HepG2 (cell line): ENCODE results near the gene INSIG1. TPM values are rescaled to one million over a fixed set of nuclear protein-coding genes. Genes with fewer than 3 reads are reported as not detected.

Experiments used
- ATAC-seq: fragments of 200-7000 bp; cut with Tn5 transposase; 3 replicates; pipeline ENCODE4 v1.9.1; 2020; ENCODE audit warnings: mild to moderate bottlenecking, moderate library complexity
- BruUV-seq: library from RNA; stranded (reverse); fragments of 400-500 nt; replicated peaks from 2 replicates; lab custom pipeline; 2021; lab: Mats Ljungman, UMichigan
- CTCF ChIA-PET: fragments of 300-600 bp; formaldehyde crosslinking; extraction: SDS; loops from one replicate; lab custom pipeline; 2021; ENCODE audit warnings: low total read pairs, inconsistent platforms, low intra/inter-chr PET ratio; lab: Yijun Ruan, JAX
- POLR2A ChIA-PET: fragments of 350-600 bp; sonication (Branson Sonifier 250); formaldehyde crosslinking; loops from one replicate; lab custom pipeline; 2020; ENCODE audit warnings: antibody characterized with exemption, inconsistent platforms; lab: Yijun Ruan, JAX
- DNase-seq: peaks from one replicate; pipeline ENCODE4 v3.0.0-alpha.2; 2015; ENCODE audit warnings: low spot score
- FAIRE-seq: peaks from 3 replicates; lab custom pipeline; 2011; peaks lifted over from hg19 to GRCh38; lab: Jason Lieb, UNC
- H2AFZ ChIP-seq: one replicate; pipeline ENCODE4 v1.6.1; 2011; ENCODE audit warnings: low read length, inconsistent platforms
- H3K27ac ChIP-seq: fragments of 300-600 bp; 3 replicates; pipeline ENCODE4 v1.8.0; 2011; ENCODE audit warnings: mixed run types, mild to moderate bottlenecking, mixed read lengths, low read length, inconsistent platforms; ENCODE audit not compliant: insufficient read depth; ENCODE audit errors: extremely low read length
- H3K27me3 ChIP-seq, 2 experiments: fragments of 200-600 bp in 1 of 2; 2 replicates in 1 of 2; 3 replicates in 1 of 2; pipeline versions ENCODE4 v1.6.0 to v1.8.0; 2011; ENCODE audit warnings: low read length in 2 of 2, mild to moderate bottlenecking in 2 of 2, moderate library complexity in 2 of 2, inconsistent platforms in 1 of 2; ENCODE audit not compliant: insufficient read depth in 2 of 2, control insufficient read depth in 1 of 2
- H3K36me3 ChIP-seq, 2 experiments: fragments of 200-600 bp in 1 of 2; replicated peaks in 1 of 2; 2 replicates in 1 of 2; 3 replicates in 1 of 2; pipeline versions ENCODE4 v1.5.1 to v1.8.0; 2011; ENCODE audit warnings: low read length in 2 of 2, inconsistent platforms in 1 of 2; ENCODE audit not compliant: insufficient read depth in 2 of 2, control insufficient read depth in 1 of 2
- H3K4me1 ChIP-seq: 2 replicates; pipeline ENCODE4 v1.5.1; 2012; ENCODE audit warnings: low read length, inconsistent platforms; ENCODE audit not compliant: insufficient read depth
- H3K4me2 ChIP-seq: 2 replicates; pipeline ENCODE4 v1.6.0; 2011; ENCODE audit warnings: low read depth, low read length, inconsistent platforms
- H3K4me3 ChIP-seq, 3 experiments: fragments of 200-600 bp in 1 of 3; sonication (generic), shearing (Covaris generic) in 1 of 3; replicated peaks in 1 of 3; 2 replicates each; pipeline ENCODE4 v1.5.1; 2011 to 2016; ENCODE audit warnings: low read length in 3 of 3, inconsistent platforms in 2 of 3, low read depth in 2 of 3, mild to moderate bottlenecking in 2 of 3, control low read depth in 1 of 3, mixed read lengths in 1 of 3; ENCODE audit not compliant: insufficient read depth in 1 of 3
- H3K79me2 ChIP-seq: one replicate; pipeline ENCODE4 v1.6.1; 2011; ENCODE audit warnings: low read length, inconsistent platforms; ENCODE audit not compliant: insufficient read depth
- H3K9ac ChIP-seq: 2 replicates; pipeline ENCODE4 v1.6.0; 2011; ENCODE audit warnings: mild to moderate bottlenecking, low read depth, low read length, inconsistent platforms; ENCODE audit not compliant: insufficient read depth
- H3K9me3 ChIP-seq: 2 replicates; pipeline ENCODE4 v1.5.1; 2012; ENCODE audit warnings: mild to moderate bottlenecking, low read length
- H4K20me1 ChIP-seq: 2 replicates; pipeline ENCODE4 v1.6.0; 2011; ENCODE audit warnings: inconsistent platforms, mild to moderate bottlenecking, low read length, moderate library complexity; ENCODE audit not compliant: insufficient read depth
- AGO1 ChIP-seq: fragments of 200-400 bp; formaldehyde crosslinking; IDR thresholded peaks from 2 replicates; pipeline ENCODE4 v1.6.1; 2017; ENCODE audit warnings: mild to moderate bottlenecking, low read depth, low read length, moderate library complexity; ENCODE audit not compliant: poor library complexity, severe bottlenecking
- MYNN ChIP-seq: sonication (generic); formaldehyde crosslinking; IDR thresholded peaks from 2 replicates; pipeline ENCODE4 v1.4.0; 2020; ENCODE audit warnings: mild to moderate bottlenecking, low read depth, missing genetic modification reagents
- PITX1 ChIP-seq: sonication (generic); formaldehyde crosslinking; IDR thresholded peaks from 2 replicates; pipeline ENCODE4 v1.5.1; 2020; ENCODE audit warnings: mild to moderate bottlenecking, missing genetic modification reagents
- RFXAP ChIP-seq: sonication (generic); formaldehyde crosslinking; IDR thresholded peaks from 2 replicates; pipeline ENCODE4 v1.4.0; 2020; ENCODE audit warnings: missing genetic modification reagents, borderline replicate concordance
- SRF ChIP-seq: IDR thresholded peaks from 2 replicates; pipeline ENCODE4 v1.6.1; 2011; ENCODE audit warnings: mild to moderate bottlenecking, low read depth, low read length, moderate library complexity
- ZNF281 ChIP-seq: sonication (generic); formaldehyde crosslinking; IDR thresholded peaks from 2 replicates; pipeline ENCODE4 v1.4.0; 2020; ENCODE audit warnings: missing genetic modification reagents, borderline replicate concordance
- ZNF83 ChIP-seq: sonication (generic); formaldehyde crosslinking; IDR thresholded peaks from 2 replicates; pipeline ENCODE4 v1.4.0; 2020; ENCODE audit warnings: missing genetic modification reagents, mild to moderate bottlenecking, borderline replicate concordance
- WGBS: methylation state at CpG from one replicate; pipeline ENCODE4 v1.1.6; 2017; ENCODE audit warnings: low lambda C conversion rate; 5-methylcytosine and 5-hydroxymethylcytosine counted together
- in situ Hi-C: cut with HindIII; loops from 2 replicates; pipeline ENCODE4 v1.10.0; 2017; ENCODE audit warnings: low pct_unique_long_range_greater_than_20kb; ENCODE audit not compliant: extremely low pct_ligation_motif_present
- intact Hi-C: fragments of 100-400 bp; cut with micrococcal nuclease; formaldehyde crosslinking; loops from one replicate; pipeline ENCODE4 v1.10.0; 2022; ENCODE audit not compliant: unreplicated experiment
- polyA plus RNA-seq, 8 experiments: library from polyadenylated mRNA; depleted of rRNA in 3 of 8; stranded (reverse) in 7 of 8; unstranded in 1 of 8; fragments of >200 nt; fragmentation: Illumina TruSeq in 4 of 8; extraction: Trizol in 4 of 8; gene quantifications; 2 replicates each; pipeline versions ENCODE4 v1.2.1 to v1.2.3, GENCODE V29; 2011 to 2016; ENCODE audit warnings: low read depth in 4 of 8, missing spikeins in 1 of 8, mixed read lengths in 1 of 8; ENCODE audit not compliant: insufficient read depth in 1 of 8
- total RNA-seq, 5 experiments: library from RNA; depleted of rRNA; stranded (reverse); fragments of >200 nt; fragmentation: Illumina TruSeq; extraction: Trizol; gene quantifications; 2 replicates each; pipeline ENCODE4 v1.2.3, GENCODE V29; 2016; ENCODE audit warnings: low read depth in 1 of 5
- TF ChIP-seq, protein P1 (sequence below): sonication (generic); formaldehyde crosslinking; IDR thresholded peaks from 2 replicates; pipeline ENCODE4 v1.8.0; 2022; ENCODE audit warnings: mild to moderate bottlenecking, missing genetic modification reagents; ENCODE audit not compliant: insufficient replicate concordance
- TF ChIP-seq, protein P2 (sequence below): sonication (generic); formaldehyde crosslinking; IDR thresholded peaks from 2 replicates; pipeline ENCODE4 v1.8.0; 2022; ENCODE audit warnings: low read depth, missing genetic modification reagents

The INSIG1 gene
- total and polyA plus RNA-seq, 2 of the 13 experiments (the other 11 are each of a cell fraction or from before 2014, with no cell fraction given), result 0.07 to 0.11 TPM

DNA sequence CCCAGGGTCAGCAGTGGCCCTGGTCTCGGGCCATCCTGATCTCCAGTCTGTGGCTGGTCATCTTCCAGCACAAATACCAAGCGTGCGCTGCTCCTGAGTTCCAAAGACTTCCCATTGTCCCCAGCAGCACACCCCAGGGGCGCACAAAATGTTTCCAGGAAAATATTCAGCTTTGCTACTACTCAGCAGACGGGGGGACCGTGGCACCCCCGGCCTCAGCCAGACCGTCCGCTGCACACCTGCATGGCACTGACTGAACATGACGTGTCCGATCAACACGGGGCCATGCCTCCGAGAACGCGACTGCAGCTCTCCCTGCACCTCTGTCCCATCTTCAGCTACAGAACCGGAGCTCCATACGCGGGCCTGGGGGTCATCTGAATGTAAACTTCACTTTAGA lies 9.6 kb upstream of the INSIG1 start:
- Histone ChIP-seq H3K79me2 (no peaks in the 10 kb centered on the region), H3K4me3 (no peak overlapping the region), H2AFZ (no peak overlapping the region), H3K9ac (no peak overlapping the region), H3K27ac (no peak overlapping the region), H3K9me3 (no peaks in the 10 kb centered on the region), H3K36me3 (no peaks in the 10 kb centered on the region), H4K20me1 (no peaks in the 10 kb centered on the region), H3K27me3 (peaks cover 7 to 35% of the 10 kb centered on the region in 2 experiments; a peak in 4 of 5 replicates), H3K4me1 (no peaks in the 10 kb centered on the region), H3K4me2 (no peak overlapping the region)
- CTCF ChIA-PET, result no interaction called here
- no peak for DNase-seq
- no TSS peak for BruUV-seq
- FAIRE-seq, result no peak
- ATAC-seq, result no peak
- intact Hi-C loops, result no loop called here
- TF ChIP-seq ZNF281 (CRISPR knock-in tag), result no peak
- TF ChIP-seq ZNF83 (CRISPR knock-in tag), result no peak
- TF ChIP-seq AGO1, result no peak
- in situ Hi-C loops, result no loop called here
- POLR2A ChIA-PET, result no interaction called here
- WGBS, result 20% methylated on average over 8 of the region's 18 CpGs

- Histone ChIP-seq H3K9me3 (no peaks in the 10 kb centered on the region), H3K4me1 (no peaks in the 10 kb centered on the region), H3K9ac (no peak overlapping the region), H3K27ac (no peak overlapping the region), H3K4me3 (no peak overlapping the region), H3K4me2 (no peak overlapping the region), H3K79me2 (no peaks in the 10 kb centered on the region), H4K20me1 (no peaks in the 10 kb centered on the region), H3K27me3 (peaks cover 7 to 35% of the 10 kb centered on the region in 2 experiments; a peak in 4 of 5 replicates), H2AFZ (no peak overlapping the region), H3K36me3 (no peaks in the 10 kb centered on the region)
- ChIA-PET POLR2A (no interaction called here), CTCF (no interaction called here)
- ATAC-seq (no peak), FAIRE-seq (no peak), DNase-seq (no peak)
- intact Hi-C loops, result no loop called here
- BruUV-seq, result no TSS peak
- in situ Hi-C loops, result no loop called here
- 32% methylated on average over 7 of the region's 7 CpGs for WGBS
- TF ChIP-seq, protein P1, sequence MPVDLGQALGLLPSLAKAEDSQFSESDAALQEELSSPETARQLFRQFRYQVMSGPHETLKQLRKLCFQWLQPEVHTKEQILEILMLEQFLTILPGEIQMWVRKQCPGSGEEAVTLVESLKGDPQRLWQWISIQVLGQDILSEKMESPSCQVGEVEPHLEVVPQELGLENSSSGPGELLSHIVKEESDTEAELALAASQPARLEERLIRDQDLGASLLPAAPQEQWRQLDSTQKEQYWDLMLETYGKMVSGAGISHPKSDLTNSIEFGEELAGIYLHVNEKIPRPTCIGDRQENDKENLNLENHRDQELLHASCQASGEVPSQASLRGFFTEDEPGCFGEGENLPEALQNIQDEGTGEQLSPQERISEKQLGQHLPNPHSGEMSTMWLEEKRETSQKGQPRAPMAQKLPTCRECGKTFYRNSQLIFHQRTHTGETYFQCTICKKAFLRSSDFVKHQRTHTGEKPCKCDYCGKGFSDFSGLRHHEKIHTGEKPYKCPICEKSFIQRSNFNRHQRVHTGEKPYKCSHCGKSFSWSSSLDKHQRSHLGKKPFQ, result no peak
- TF ChIP-seq PITX1 (no peak), RFXAP (CRISPR knock-in tag) (no peak), MYNN (CRISPR knock-in tag) (no peak), SRF (no peak)
- TF ChIP-seq, protein P2, sequence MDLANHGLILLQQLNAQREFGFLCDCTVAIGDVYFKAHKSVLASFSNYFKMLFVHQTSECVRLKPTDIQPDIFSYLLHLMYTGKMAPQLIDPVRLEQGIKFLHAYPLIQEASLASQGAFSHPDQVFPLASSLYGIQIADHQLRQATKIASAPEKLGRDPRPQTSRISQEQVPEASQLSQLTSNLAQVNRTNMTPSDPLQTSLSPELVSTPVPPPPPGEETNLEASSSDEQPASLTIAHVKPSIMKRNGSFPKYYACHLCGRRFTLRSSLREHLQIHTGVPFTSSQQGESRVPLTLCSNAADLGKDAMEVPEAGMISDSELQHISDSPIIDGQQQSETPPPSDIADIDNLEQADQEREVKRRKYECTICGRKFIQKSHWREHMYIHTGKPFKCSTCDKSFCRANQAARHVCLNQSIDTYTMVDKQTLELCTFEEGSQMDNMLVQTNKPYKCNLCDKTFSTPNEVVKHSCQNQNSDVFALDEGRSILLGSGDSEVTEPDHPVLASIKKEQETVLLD (CRISPR knock-in tag), result no peak
Measured at GRCh38 chr7:155289107-155289506, 8.6 kb upstream of the INSIG1 start.
